Activated T-cell treated with anti-CD3 and anti-CD28 coated beads for 48 hours (primary cell): ENCODE data around the gene NXPE3.
A peak's percentile ranks its signal among the peaks of the same experiment; 100 is the strongest.

Source experiments
- DNase-seq: peaks from one replicate; pipeline ENCODE4 v3.0.0-alpha.2; 2020; ENCODE audit warnings: low read depth

The NXPE3 gene

GRCh38 chr3:101803173-101803782, 24.3 kb downstream of the NXPE3 start:
- no peak for DNase-seq

DNA sequence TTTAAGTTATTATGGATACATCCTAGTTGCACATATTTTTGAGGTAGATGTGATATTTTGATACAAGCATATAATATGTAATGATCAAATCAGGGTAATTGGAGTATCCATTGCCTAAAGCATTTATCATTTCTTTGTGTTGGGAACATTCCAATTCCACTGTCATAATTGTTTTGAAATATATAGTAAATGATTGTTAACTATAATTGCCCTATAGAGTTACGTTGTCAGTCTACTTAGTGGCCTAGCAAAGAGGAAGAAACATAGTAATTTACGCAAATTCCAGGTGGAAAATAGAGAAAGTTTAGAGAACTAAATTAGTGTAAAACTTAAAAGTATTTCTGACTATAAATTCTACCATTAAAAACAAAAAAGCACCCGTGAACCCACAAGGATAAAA, 24.9 kb downstream of the NXPE3 start:
- no peak for DNase-seq

GRCh38 chr3:101806491-101806890, 27.5 kb downstream of the NXPE3 start:
- DNase-seq: no peak

GRCh38 chr3:101807888-101808287, 28.9 kb downstream of the NXPE3 start:
- DNase-seq: no peak

GRCh38 chr3:101809178-101810021, 30.4 kb downstream of the NXPE3 start:
- DNase-seq: no peak

DNA sequence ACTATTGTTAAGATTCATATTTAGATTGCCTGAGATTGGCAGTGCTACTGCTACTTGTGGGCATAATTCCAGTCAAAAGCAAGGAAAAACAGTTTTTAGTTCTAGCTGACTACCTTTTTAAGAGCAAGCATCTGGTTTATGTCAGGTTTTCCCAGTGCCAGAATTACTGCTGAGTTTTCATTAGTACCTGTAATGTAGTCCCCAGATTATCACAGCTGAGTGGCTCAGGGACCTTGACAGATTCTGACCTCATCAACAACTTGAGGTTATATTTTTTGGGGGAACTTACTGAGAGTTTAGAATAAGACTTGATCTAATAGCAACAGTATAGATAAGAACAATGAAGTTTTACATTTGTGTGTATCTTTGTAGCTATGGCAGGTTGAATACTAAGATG, 31.0 kb downstream of the NXPE3 start:
- DNase-seq: no peak

DNA sequence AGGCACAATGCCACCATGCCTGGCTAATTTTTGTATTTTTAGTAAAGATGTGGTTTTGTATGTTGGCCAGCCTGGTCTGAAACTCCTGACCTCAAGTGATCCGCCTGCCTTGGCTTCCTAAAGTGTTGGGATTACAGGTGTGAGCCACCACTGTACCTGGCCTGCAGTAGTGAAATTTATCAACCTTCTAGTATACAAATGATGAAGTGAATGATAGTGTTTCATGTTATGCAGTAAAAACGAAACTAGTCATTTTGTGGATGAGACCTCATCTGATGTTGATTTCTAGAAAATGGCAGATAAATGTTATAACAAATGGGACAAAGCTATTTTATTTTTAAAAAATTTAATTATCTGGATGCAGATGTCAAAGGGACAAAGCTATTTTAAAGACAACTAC, 32.9 kb downstream of the NXPE3 start:
- no peak for DNase-seq

DNA sequence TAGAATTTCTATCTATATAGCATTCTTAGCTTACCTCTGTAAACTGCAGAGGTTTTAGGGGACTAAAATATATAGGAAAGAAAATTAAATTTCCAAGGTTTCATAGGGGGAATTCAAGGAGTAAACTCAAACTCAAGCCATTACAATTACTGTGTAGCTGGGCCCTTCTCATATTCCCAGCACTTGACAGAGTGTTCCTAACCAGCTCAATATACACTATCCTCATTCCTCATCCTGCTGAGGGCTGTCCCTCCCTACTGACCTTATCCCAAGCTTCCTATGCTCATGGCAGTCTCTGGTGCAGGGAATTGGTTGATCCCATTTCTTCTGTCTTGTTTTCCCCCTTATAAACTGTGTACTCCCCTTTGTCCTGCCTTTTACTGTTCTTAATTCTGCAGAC, 33.9 kb downstream of the NXPE3 start:
- DNase-seq: no peak

- DNase-seq: no peak
Observed at GRCh38 chr3:101813817-101814440, 34.9 kb downstream of the NXPE3 start.

DNA sequence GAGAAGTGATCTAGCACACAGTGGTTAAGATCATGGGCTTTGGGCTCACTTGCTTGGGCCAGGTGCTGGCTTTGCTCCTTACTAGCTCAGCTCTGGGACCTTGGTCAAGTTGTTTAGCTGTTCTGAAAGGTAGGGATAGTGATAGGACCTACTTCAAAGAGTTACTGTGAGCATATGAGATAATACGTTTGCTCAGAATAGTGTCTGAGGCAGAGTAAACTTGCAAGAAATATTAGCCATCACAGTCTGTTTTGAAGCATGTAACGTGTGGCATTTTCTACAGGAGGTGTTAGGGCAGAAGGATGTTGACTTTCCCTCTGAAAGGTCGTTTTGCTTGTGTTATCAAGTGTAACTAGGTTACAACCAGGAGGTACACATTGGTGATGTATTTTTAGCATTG, 35.8 kb downstream of the NXPE3 start:
- no peak for DNase-seq

DNA sequence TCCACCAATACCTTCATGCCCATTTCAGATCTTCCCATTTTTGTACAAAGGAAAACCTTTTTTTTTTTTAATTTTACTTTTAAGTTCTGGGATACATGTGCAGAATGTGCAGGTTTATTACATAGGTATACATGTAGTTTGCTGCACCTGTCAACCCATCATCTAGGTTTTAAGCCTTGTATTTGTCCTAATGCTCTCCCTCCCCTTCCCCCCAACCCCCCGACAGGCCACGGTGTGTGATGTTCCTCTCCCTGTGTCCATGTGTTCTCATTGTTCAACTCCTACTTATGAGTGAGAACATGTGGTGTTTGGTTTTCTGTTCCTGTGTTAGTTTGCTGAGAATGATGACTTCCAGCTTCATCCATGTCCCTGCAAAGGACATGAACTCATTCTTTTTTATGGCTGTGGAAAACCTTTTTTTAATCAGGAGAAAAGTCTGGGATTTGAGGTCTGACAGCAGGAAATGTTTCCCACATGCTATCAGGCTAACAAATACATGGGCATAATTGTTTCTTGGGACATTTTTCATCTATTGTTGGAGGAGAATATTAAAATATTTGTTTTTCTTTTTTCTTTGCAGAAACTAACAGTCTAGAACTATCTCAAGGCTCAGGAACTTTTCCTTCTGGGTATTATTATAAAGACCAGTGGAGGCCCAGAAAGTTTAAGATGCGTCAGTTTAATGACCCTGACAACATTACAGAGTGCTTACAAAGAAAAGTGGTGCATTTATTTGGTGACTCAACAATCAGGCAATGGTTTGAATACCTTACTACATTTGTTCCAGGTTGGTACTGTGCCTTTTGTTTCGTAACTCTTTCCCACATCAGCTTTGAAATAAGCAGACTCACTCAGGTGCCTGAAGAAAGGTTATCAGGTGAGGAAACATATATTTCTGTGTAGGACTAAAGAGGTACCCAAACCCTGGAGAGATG, 37.5 kb downstream of the NXPE3 start:
- no peak for DNase-seq

DNA sequence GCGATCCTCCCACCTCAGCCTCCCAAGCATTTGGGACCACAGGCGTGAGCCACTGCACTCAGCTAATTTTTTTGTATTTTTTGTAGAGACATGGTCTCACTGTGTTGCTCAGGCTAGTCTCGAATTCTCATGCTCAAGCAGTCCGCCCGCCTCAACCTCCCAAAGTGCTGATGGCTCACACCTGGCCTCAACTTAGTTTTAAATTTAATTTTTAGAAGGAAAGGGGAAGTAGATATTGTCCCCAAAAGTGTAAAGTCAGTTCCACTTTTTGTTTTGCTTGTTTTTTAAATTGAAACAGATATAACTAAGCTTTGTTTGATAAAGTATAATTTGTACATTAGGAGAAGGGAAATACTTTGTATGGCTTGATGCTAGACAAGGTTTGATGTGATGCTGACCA, 39.0 kb downstream of the NXPE3 start:
- no peak for DNase-seq

DNA sequence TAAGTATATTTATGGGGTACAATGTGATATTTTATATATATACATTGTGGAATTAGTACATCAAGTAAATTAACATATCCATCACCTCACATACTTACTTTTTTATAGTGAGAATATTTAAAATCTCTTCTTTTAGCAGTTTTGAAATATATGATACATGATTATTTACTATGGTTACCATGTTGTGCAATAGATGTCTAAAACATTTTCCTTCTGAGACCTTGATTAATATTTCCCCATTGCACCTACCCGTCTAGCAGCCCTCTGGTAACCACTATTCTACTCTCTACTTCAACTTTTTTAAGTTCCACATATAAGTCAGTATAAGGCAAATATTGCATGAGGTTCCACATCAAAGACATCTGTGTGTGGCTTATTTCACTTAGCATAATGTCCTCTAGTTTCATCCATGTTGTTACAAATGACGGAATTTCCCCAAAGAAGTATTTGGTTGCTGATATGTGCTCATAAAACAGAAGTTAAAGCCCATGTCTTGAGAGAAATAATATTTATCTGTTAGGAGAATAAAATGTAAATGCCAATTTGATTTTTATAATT, 40.7 kb downstream of the NXPE3 start:
- DNase-seq: no peak

DNA sequence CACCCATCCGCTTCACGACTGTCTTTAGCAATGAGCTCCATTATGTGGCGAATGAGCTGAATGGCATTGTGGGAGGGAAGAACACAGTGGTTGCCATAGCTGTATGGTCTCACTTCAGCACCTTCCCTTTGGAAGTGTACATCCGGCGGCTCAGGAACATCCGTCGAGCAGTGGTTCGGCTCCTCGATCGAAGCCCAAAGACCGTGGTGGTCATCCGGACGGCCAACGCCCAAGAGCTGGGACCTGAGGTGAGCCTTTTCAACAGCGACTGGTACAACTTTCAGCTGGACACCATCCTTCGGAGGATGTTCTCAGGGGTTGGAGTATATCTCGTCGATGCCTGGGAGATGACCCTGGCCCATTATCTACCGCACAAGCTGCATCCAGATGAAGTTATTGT, 42.5 kb downstream of the NXPE3 start:
- DNase-seq: no peak

DNA sequence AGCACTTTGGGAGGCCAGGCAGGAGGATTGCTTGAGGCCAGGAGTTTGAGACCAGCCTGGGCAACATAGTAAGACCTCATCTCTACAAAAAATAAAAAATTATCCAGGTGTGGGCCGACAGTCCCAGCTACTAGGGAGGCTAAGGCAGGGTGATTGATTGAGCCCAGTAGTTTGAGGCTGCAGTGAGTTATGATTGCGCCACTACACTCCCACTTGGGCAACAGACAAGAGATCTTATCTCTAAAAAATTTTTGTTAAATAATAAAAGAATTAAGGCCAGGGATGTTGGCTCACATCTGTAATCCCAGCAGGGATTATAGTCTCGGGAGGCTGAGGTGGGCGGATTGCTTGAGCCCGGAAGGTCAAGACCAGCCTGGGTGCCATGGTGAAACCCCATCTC, 44.5 kb downstream of the NXPE3 start:
- DNase-seq: no peak

DNA sequence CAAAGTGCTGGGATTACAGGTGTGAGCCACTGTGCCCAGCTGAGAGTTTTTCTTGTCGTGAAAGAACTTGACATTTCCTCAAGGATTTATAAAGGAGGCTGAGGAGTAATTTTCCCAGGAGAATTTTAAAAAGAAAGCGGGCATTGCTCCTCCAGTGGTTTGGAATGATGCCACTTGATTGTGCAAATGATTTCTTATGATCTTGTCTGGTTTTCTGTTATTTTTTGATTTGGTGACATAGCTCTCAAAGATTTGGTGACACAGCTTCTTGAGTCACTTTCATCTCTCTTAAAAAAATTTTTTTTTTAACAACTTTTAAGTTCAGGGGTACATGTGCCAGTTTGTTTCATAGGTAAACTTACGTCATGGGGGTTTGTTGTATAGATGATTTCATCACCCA, 45.7 kb downstream of the NXPE3 start:
- no peak for DNase-seq

DNA sequence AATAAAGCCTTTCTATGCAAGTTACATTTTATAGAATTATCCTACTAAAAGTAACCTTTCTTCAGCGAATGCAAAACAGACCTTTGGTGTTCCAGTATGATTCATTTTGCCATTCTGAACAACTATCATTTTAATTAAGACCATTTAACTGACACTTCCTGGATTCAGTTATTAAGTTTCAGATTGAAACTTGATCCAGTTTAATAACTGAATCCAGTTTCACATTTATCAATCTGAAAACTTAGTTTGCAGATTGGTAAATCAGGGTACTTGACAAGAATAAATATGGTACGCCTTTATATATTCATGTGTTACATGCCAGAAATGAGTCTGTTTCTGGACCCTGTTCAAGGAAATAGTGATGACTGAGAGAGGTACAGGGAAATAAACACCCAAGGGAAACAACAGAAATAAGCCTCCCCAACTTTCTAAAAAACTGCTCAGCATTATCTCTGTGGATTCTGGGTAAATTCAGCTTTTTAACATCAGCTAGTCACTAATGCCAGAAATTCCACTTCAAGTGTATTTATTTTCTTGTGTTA, 47.0 kb downstream of the NXPE3 start:
- DNase-seq: no peak

GRCh38 chr3:101827211-101828174, 48.5 kb downstream of the NXPE3 start:
- peak; percentile 79 for DNase-seq

- no peak for DNase-seq
Observed at GRCh38 chr3:101828276-101828675, 49.3 kb downstream of the NXPE3 start.

DNA sequence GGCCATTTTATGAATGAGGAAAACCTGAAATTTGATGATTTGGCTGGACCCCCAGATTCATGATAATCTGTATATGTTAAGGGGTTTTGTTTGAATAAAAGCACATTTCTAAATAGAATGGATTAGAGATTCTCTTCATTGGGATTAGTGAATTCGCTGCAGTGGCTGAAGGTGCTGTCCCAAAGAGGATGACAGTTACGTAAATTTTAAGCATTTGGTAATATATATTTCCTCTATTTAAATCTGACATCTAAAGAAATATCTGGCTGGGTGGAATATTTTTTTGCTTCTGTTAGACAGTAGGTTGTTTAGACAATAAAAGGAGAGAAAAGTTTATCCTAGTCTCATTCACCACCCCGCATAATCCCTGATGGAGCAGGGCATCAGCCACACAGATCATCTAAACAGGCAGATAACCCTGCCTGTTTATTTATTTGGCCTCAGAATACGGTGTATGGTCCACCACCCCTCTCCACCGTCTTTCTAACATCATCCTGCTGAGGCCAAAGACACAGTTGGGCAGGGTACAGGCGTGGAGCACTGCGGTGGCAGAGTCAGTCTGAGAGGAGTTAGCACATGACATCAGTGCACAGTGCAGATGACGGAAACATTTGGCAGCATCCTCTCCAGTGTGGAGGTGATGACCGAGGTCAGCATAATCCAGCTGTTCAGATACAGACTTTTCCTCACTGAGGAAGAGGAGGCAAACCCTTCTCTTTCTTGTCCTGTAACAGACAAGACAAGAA, 49.9 kb downstream of the NXPE3 start:
- DNase-seq: peak; percentile 36
